Esophagus squamous epithelium (tissue), 5 donors: ENCODE data around the gene BDNF. TPM values are rescaled to one million over a fixed set of nuclear protein-coding genes. Genes with fewer than 3 reads are reported as not detected.

Source experiments
- DNase-seq: peaks from one replicate; lab custom pipeline; 2025; lab: John Stamatoyannopoulos, UW
- H3K27ac ChIP-seq, 4 donors: fragments of 200-600 bp; sonication (generic); one replicate each; pipeline ENCODE4 v1.5.1; 2016 to 2019; ENCODE audit warnings: mild to moderate bottlenecking in 1 of 4
- H3K27me3 ChIP-seq, 4 donors: fragments of 200-600 bp; sonication (generic); 1 replicate in 3 of 4; 2 replicates in 1 of 4; pipeline versions ENCODE4 v1.5.1 to v1.6.0; 2017 to 2021; ENCODE audit warnings: antibody characterized with exemption in 1 of 4
- H3K36me3 ChIP-seq, 3 donors: fragments of 200-600 bp; sonication (generic); one replicate each; pipeline ENCODE4 v1.5.1; 2016 to 2019
- H3K4me1 ChIP-seq, 3 donors: fragments of 200-600 bp; sonication (generic); one replicate each; pipeline ENCODE4 v1.5.1; 2017 to 2019
- H3K4me3 ChIP-seq, 4 donors: fragments of 200-600 bp; sonication (generic); 1 replicate in 3 of 4; 2 replicates in 1 of 4; pipeline ENCODE4 v1.5.1; 2016 to 2019; ENCODE audit warnings: mild to moderate bottlenecking in 2 of 4, moderate library complexity in 1 of 4
- H3K9me3 ChIP-seq, 3 donors: fragments of 200-600 bp; sonication (generic); one replicate each; pipeline ENCODE4 v1.5.1; 2016 to 2019
- CTCF ChIP-seq, 6 experiments: fragments of 450-650 bp in 4 of 6; fragments of 200-600 bp in 2 of 6; sonication (generic) in 2 of 6; IDR thresholded peaks; one replicate each; pipeline ENCODE4 v1.5.1; 2016 to 2019; ENCODE audit warnings: antibody characterized with exemption in 6 of 6, mild to moderate bottlenecking in 4 of 6, moderate library complexity in 4 of 6
- POLR2A ChIP-seq, 4 donors: fragments of 450-650 bp; IDR thresholded peaks; one replicate each; pipeline ENCODE4 v1.6.1; 2017; ENCODE audit warnings: antibody characterized with exemption in 4 of 4, mild to moderate bottlenecking in 4 of 4, moderate library complexity in 3 of 4
- WGBS, 2 donors: methylation state at CpG; one replicate each; pipeline ENCODE4 v1.1.5; 2018; 5-methylcytosine and 5-hydroxymethylcytosine counted together
- intact Hi-C: fragments of 100-400 bp; cut with DNase I; formaldehyde crosslinking; loops from one replicate; pipeline ENCODE4 v1.15.0; 2022
- total RNA-seq, 4 donors: library from RNA; depleted of rRNA; stranded (reverse); fragments of >200 nt; gene quantifications; one replicate each; pipeline ENCODE4 v1.1.0, GENCODE V29; 2016
- donor health status: DM: yes; HTN: yes; CAD: no.

The BDNF gene
- total RNA-seq, 4 donors from 2014 or later: 0.15 to 1.1 (median 0.84) TPM

- DNase-seq: no peak
- 50 to 59% methylated on average over 2 of the region's 2 CpGs for WGBS, 2 donors
- TF ChIP-seq POLR2A (IDR thresholded peaks at IDR 0.05) (no peak), CTCF (IDR thresholded peaks at IDR 0.05) (no peak)
- Histone ChIP-seq H3K36me3 (no peaks in the 10 kb centered on the region), H3K4me3 (no peak overlapping the region), H3K27ac (no peak overlapping the region), H3K9me3 (no peaks in the 10 kb centered on the region), H3K4me1 (peaks cover 0 to 5% (median 0%) of the 10 kb centered on the region in 3 donors), H3K27me3 (no peaks in the 10 kb centered on the region)
- intact Hi-C loops: no loop called here
Observed at GRCh38 chr11:27618281-27618915, 81.9 kb downstream of the BDNF start.

- intact Hi-C loops: no loop called here
- Histone ChIP-seq H3K27ac (no peak overlapping the region), H3K27me3 (no peaks in the 10 kb centered on the region), H3K4me3 (no peak overlapping the region), H3K4me1 (peaks cover 0 to 5% (median 0%) of the 10 kb centered on the region in 3 donors), H3K9me3 (no peaks in the 10 kb centered on the region), H3K36me3 (no peaks in the 10 kb centered on the region)
- DNase-seq: no peak
- 43 to 100% methylated on average over 2 of the region's 2 CpGs for WGBS, 2 donors
- TF ChIP-seq CTCF (IDR thresholded peaks at IDR 0.05) (no peak), POLR2A (IDR thresholded peaks at IDR 0.05) (no peak)
Observed at GRCh38 chr11:27616711-27617110, 83.5 kb downstream of the BDNF start.

GRCh38 chr11:27615833-27616232 is 84.4 kb downstream of the BDNF start:
- no peaks in the 10 kb centered on the region for H3K36me3 ChIP-seq
- H3K27ac ChIP-seq: no peak overlapping the region
- no peaks in the 10 kb centered on the region for H3K27me3 ChIP-seq
- intact Hi-C loops: no loop called here
- DNase-seq: no peak
- TF ChIP-seq POLR2A (IDR thresholded peaks at IDR 0.05) (no peak), CTCF (IDR thresholded peaks at IDR 0.05) (no peak)
- no peak overlapping the region for H3K4me3 ChIP-seq
- no peaks in the 10 kb centered on the region for H3K9me3 ChIP-seq
- 95 to 100% methylated on average over 3 to 4 of the region's 5 CpGs for WGBS, 2 donors
- H3K4me1 ChIP-seq: no peaks in the 10 kb centered on the region

- TF ChIP-seq POLR2A (IDR thresholded peaks at IDR 0.05) (no peak), CTCF (IDR thresholded peaks at IDR 0.05) (no peak)
- H3K9me3 ChIP-seq: no peaks in the 10 kb centered on the region
- intact Hi-C loops: no loop called here
- no peak for DNase-seq
- no peaks in the 10 kb centered on the region for H3K4me1 ChIP-seq
- H3K27me3 ChIP-seq: no peaks in the 10 kb centered on the region
- no peak overlapping the region for H3K27ac ChIP-seq
- no peak overlapping the region for H3K4me3 ChIP-seq
- no peaks in the 10 kb centered on the region for H3K36me3 ChIP-seq
Observed at GRCh38 chr11:27614092-27614491, 86.2 kb downstream of the BDNF start.

GRCh38 chr11:27612932-27613880 is 87.0 kb downstream of the BDNF start:
- no peak for DNase-seq
- H3K27me3 ChIP-seq: no peaks in the 10 kb centered on the region
- 78 to 81% methylated on average over 9 of the region's 9 CpGs for WGBS, 2 donors
- H3K36me3 ChIP-seq: no peaks in the 10 kb centered on the region
- H3K4me1 ChIP-seq: no peaks in the 10 kb centered on the region
- no peaks in the 10 kb centered on the region for H3K9me3 ChIP-seq
- TF ChIP-seq CTCF (IDR thresholded peaks at IDR 0.05): no peak
- no peak for TF ChIP-seq POLR2A (IDR thresholded peaks at IDR 0.05)
- no peak overlapping the region for H3K27ac ChIP-seq
- H3K4me3 ChIP-seq: no peak overlapping the region
- intact Hi-C loops: no loop called here
